ENCODE data around the gene SPNS2.

Gene SPNS2

GRCh38 chr17:4539025-4539424 is 40.3 kb downstream of the SPNS2 start:
- no peak for DNase-seq

DNA sequence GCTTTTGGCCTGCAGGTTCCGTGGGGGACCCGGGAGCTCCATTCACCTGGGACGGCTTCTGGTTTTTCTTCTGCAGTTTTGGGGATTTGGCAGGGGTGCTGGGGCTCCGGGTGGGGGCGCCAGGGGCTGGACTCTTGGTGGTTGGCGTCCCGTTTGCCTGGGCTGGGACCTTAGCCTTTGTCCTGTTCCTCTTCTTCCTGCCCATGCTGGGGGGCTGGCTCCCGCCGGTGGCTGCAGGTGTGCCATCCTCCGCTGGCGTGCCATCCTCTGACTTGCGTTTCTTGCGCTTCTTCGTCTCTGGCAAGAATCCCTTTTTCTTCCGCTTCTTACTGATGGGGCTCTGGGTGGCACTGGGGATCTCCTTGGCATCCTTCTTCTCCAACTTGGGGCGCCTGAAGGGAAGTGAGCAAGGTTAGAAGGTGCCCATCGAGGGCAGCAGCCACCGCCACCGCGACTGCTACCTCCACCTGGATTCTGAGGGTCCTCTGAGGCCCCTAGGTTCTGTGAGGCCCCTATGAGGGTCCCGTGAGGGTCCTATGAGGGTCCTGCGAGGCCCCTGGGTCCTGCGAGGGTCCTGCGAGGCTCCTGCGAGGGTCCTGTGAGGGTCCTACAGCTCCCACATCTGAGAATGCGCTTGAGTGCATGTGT is 41.0 kb downstream of the SPNS2 start:
- no peak for DNase-seq

GRCh38 chr17:4540224-4540651 is 41.6 kb downstream of the SPNS2 start:
- DNase-seq = no peak

- DNase-seq = no peak
Observed at GRCh38 chr17:4540687-4541327, 42.1 kb downstream of the SPNS2 start.

DNA sequence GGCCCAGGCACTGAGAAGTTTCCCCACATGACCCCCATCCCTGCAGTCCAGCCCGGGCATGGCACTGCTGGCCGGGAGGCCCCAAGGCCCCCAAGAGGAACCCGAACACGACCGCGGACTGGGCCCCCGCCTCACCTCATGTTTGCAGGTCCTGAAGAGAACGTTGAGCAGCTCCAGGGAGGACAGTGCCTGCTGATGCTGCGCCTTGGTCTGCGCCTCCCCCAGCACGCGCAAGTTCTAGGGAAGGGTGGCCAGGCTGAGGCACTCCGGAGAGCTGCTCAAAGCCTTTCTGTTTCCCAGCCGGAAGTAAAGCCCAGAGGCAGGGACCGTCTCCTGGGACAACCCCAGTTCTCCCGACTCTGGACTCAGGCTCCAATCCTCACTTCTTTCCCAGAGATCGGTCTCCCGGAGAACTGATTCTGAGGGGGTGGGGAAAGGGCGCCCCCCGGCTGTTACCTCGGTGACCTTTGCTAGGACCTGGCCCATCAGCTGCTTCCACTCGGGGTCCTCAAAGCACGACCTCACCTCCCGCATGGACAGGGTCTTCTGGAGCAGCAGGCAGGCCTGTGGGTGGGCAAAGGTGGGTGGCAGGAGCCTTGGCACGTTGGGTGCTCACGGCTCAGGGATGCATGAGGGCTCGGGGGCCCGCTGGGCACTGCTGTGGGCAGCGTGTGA is 42.8 kb downstream of the SPNS2 start:
- no peak for DNase-seq

DNA sequence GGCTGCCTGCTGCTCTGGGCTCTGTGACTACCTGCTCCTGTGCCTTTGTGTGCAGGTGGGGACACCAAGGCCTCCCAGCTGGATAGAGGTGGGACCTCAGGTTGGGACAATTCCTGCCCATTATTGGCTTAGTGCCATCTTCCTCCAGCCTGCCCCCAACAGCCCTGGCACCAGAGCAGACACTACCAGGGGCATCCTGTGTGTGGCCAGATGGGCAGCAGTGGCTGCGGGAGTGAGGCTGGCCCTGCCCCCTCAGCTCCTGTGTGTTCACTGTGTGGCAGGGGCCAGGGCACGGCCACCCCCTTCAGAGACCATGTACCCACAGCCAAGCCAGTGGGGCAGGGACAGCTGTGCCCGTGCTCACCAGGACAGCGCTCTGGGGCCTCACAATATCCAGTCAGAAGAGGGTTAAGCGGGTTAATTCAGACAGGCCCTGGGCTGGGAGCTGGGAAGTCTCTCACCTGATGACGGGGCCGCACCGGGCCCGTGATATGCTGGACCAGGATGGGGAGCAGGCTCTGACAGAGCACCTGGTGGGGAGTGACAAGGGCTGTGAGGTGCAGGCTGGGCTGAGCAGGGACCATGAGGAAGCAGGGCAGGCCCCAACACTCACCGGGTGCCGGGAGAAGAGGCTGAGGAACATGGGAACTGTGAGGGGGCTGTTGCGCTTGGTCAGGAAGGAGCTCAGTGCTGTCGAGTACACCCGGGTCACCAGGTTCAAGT is 43.5 kb downstream of the SPNS2 start:
- DNase-seq = no peak

DNA sequence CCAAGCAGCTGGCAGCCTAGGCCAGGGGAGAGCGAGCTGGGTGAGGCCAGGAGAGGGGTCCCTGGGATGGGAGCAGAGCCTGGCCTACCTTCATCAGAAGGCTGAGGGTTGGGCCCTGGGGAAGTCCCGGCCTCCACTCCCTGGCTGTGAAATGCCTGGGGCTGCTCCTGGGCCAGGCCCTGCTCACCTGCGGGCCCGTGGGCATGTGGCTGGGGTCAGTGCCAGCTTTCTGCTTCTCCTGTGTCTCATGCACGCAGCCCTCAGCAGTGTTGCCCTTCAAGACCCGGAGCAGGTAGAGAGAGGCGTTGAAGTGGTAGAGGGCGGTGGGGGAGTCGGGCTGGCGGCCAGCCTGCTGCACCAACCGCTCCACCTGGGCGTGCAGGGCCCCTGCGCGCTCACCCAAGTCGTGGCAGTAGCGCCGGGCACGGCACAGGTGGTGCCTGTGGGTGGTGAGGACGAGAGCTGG is 44.1 kb downstream of the SPNS2 start:
- no peak for DNase-seq

GRCh38 chr17:4543557-4544026 is 44.9 kb downstream of the SPNS2 start:
- DNase-seq = no peak

GRCh38 chr17:4544135-4544950 is 45.7 kb downstream of the SPNS2 start:
- DNase-seq = no peak

- DNase-seq = no peak
Observed at GRCh38 chr17:4544951-4545216, 46.2 kb downstream of the SPNS2 start.

DNA sequence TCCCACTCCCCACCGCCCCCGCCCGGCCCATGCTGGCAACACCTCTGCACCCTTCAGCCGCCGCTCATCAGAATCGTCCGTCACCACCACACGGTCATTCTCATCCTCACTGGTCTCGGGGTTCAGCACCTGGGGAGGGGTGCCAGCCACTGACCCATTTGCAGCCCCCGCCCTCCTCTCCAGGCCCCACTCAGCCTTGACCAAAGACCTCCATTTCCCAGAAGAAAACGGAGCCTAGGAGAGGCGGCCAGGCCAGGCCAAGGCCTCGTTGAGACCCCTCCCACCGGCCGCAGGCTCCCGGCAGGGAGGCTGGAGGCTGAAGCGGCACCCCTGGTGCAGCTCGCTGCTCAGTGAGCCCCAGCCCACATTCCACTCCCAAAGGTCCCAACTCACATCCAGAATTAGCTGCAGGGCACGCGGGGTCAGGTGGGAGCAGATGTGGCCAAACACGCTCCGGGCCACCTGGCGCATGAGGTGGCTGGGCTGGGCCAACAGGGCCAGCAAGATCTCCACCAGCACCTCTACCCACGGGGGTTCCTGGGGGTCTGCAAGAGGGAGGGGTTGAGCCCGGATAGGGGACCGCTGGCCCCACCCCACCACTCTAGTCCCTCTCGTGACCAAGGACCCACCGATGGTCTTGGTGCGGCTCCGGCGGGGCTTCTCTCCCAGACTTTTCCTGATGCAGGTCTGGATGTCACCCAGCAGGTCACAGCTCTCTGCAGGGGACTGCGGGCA is 46.7 kb downstream of the SPNS2 start:
- DNase-seq = no peak

DNA sequence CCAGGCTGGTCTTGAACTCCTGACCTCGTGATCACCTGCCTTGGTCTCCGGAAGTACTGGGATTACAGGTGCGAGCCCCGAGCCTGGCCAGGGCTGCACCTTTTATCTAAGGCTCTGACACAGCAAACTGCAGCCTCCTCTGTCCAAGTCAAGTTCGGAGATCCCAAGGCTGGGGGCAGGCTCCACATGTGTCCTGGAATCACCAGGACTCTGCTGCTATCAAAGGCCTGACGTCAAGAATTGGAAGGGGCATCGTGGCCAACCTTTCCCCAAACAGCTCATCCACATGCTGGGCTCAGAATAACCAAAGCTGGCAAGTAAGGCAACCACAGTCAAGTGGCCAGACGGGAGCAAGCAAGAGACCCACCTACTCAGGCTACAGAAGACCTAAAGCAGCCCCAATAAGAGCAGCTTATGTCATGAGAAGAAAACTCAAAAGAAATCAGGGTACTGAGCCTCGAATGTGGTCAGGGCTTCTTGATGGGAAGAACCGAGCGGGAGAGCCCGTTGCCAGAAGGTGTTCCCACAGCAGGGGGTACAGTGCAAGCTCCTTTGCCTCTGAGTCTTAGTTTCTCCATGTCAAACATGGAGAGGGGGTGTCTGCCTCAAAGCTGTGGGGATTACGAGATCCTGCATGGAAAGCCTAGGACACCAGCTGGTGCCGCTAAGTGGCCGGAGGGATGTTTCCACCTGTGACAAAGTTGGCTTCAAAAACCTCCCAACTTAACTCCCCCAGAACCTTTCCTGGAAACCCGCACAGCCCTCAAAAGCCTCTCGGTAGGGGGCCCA is 48.6 kb downstream of the SPNS2 start:
- no peak for DNase-seq

GRCh38 chr17:4548061-4548461 is 49.4 kb downstream of the SPNS2 start:
- no peak for DNase-seq

DNA sequence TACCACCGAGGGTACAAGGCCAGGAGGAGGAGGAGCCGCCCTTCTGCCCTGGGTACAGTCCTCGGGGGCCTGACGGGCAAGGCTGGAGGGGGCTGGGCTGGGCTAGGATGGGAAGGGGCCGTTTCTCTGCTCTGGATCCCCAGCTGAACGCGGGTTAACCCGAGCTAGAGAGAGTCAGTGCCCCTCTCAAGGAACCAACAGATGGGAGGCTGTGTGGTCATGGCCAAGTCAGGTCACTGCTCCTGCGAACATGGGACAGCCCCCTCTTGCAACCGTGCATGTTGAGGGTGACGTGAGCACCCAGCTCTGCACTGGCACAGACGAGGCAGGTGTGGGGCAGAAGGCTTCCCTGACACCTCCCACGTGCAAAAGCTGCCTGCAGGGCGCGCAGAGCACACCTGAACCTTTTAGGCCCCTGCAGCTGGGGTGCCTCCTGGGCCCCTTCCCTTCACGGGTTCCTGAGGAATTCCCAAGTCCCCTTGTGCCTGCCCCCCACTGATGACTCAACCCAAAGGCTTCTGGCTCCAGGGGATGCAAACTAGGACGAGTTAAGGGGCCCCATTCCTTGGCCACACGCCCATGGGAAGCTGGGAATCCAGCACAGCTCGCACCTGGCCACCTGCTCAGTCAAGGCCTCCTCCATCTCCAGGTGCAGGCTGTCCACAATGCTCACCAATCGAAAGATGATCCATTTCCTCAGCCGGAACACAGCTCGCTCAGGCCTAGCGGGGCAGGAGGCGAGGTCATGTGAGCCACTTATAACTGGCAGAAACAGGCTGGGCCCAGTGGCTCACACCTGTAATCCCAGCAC is 50.2 kb downstream of the SPNS2 start:
- no peak for DNase-seq

DNA sequence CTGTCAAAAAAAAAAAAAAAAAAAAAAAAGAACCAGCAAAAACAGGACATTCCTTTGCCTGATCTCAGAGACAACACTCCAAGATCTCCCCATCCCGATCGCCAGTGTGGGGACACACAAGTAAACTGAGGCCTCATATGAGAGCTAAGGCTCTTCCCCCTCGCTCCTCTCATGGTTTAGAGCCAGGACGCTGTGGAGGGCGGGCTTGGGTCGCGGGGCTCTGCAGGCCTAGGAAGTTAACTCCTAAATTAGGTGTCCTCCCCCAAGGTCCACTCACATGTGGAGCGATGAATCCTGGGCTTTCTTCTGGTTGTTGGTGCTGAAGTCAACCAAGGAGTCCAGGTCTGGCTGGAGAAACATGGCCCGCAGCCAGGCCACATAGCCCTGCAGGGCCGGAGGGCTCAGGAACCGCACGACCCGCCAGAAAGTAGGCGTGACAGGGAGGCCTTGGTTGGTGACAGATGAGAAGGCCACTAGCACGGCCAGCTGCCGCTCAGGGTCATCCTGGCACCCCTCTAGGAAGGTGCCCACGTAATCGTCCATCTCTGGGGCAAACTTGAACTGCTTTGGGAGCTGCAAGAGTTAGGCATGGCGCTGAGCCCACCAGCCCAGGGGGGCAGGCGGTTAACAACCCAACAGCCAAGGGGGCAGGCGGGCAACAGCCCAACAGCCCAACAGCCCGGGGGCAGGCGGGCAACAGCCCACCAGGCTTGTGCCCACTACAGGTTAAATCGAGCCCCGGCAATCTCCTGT is 51.3 kb downstream of the SPNS2 start:
- no peak for DNase-seq

DNA sequence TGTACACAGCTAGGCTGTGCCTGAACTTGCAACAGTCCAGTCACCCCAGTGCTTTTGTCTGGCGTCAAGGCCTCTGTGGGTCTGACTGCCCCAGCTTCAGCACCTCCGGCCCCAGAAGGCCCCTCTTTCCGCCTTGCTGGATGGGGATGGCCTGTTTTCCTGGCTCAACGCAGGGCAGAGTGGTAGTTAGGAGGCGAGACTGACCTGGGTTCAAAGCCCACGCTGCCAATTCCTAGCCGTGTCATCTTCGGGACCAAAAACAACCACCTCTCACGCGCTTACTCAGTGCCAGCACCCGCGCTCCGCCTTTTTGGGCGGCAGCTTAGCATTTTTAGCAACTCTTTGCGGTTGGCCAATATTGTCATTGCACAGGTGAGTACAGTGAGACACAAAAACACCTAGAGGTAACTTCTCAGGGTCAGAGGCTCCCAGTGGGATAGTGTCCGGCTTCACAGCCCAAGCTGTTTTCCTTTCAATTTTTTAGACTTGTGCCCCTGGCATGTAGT is 51.9 kb downstream of the SPNS2 start:
- no peak for DNase-seq

DNA sequence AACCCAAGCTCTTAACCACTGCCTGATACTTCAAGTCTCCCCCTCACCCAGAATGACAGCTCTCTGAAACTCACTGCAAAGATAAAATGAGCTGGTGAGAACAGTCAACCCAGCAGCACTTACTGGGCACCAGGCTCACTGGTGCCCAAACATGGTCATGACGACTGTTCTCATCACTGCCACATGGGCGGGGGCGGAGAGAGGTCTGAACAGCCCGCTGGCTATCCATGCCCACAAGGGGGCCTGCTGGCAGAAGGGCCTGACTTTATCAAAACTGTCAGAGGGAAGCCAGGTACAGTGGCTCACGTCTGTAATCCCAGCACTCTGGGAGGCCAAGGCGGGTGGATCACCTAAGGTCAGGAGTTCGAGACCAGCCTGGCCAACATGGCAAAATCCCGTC is 52.5 kb downstream of the SPNS2 start:
- peak in 1 of 2 experiments; percentile 21 for DNase-seq

DNA sequence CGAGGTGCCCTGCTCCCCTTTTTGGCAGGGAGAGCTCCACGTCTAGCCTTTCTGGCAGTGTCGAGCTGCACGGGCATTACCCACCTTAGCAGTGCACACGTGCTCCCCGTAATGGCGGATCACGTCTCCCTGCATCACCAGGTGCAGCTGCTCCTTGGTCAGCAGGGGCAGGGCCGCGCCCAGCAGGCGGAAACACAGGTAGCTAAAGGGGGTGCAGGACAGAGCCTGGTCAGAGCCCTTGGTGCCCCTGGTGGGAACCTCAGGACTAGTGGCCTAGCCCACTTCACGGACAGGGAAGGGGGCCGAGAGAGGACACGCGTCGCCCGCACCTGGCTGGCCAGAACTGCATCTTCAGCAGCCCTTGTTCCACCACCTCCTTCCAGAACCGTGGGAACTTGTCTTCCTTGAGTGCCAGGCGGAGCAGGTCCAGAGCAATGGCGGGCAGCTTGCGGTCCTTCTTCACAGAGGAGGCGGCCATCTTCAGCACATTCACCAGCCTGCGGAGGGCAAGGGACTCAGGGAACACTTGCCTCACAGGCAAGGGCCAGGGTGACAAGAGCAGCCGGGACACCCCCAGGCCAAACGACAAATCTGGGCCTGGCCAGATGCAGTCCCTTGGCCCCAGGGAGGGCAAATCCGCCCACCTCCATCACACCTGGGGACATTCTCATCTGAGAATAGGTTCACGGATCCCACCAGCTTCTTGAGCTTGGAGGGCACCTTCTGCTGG is 53.3 kb downstream of the SPNS2 start:
- DNase-seq = no peak

DNA sequence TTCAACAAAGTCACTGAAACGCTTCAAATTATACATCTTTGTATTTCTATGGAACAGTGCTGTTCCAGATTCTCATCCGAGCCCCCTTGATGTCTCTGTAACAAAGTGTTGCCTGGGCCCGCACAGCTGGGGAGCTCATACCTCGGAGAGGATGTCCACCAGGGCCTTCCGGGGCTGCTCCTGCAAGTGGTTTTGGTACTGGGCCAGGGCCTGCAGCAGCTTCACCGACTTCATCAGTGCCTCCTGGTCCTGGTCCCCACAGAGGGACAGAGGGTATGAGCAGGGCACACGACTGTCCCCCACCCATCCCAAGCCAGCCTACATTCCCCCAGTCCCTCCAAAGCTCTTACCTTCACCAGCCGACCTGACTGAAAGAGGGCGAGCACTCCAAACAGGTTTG is 55.0 kb downstream of the SPNS2 start:
- no peak for DNase-seq

All from NCI-H524 (cell line).